HG03378 (cell line): ENCODE measurements around the gene RELL1.

Experiments used
- ATAC-seq: cut with Tn5 transposase; IDR thresholded peaks from one replicate; pipeline ENCODE4 v1.9.1; 2021; ENCODE audit warnings: mild to moderate bottlenecking, moderate library complexity; ENCODE audit not compliant: unreplicated experiment

The RELL1 gene

GRCh38 chr4:37686373-37687193 lies at the start of gene RELL1:
RELL1 (minus strand) TSS chr4:37686376; CDS start chr4:37686287, 89 bp downstream.
- peak; percentile 79 for ATAC-seq

- no peak for ATAC-seq
These were observed 49.4 kb upstream of the RELL1 start for GRCh38 chr4:37735578-37735977.

- no peak for ATAC-seq
These were observed 48.8 kb upstream of the RELL1 start for GRCh38 chr4:37734989-37735388.

GRCh38 chr4:37733240-37733867 lies 47.2 kb upstream of the RELL1 start:
- ATAC-seq: no peak

GRCh38 chr4:37732526-37733186 lies 46.5 kb upstream of the RELL1 start:
- peak; percentile 84 for ATAC-seq

GRCh38 chr4:37729649-37730004 lies 43.5 kb upstream of the RELL1 start:
- ATAC-seq: no peak

GRCh38 chr4:37728064-37728463 lies 41.9 kb upstream of the RELL1 start:
- ATAC-seq: no peak

GRCh38 chr4:37727635-37728034 lies 41.5 kb upstream of the RELL1 start:
- no peak for ATAC-seq

GRCh38 chr4:37726666-37727065 lies 40.5 kb upstream of the RELL1 start:
- no peak for ATAC-seq

- peak; percentile 84 for ATAC-seq
These were observed 39.5 kb upstream of the RELL1 start for GRCh38 chr4:37725718-37726117.

GRCh38 chr4:37723067-37723466 lies 36.9 kb upstream of the RELL1 start:
- ATAC-seq: no peak

GRCh38 chr4:37721995-37722638 lies 35.9 kb upstream of the RELL1 start:
- ATAC-seq: no peak

GRCh38 chr4:37719021-37719420 lies 32.8 kb upstream of the RELL1 start:
- no peak for ATAC-seq

- no peak for ATAC-seq
These were observed 31.4 kb upstream of the RELL1 start for GRCh38 chr4:37717576-37717975.

- peak; percentile 91 for ATAC-seq
These were observed 29.8 kb upstream of the RELL1 start for GRCh38 chr4:37715889-37716402.

GRCh38 chr4:37710491-37710890 lies 24.3 kb upstream of the RELL1 start:
- ATAC-seq: no peak

GRCh38 chr4:37706032-37706431 lies 19.9 kb upstream of the RELL1 start:
- ATAC-seq: no peak

- no peak for ATAC-seq
These were observed 19.4 kb upstream of the RELL1 start for GRCh38 chr4:37705571-37705970.

GRCh38 chr4:37699868-37700481 lies 13.8 kb upstream of the RELL1 start:
- no peak for ATAC-seq

- ATAC-seq: no peak
These were observed 11.4 kb upstream of the RELL1 start for GRCh38 chr4:37697566-37697965.
